Fibroblast of the aortic adventitia (primary cell): ENCODE measurements around the gene NASP. TPM values are rescaled to one million over a fixed set of nuclear protein-coding genes. Genes with fewer than 3 reads are reported as not detected.
A peak's percentile ranks its signal among the peaks of the same experiment; 100 is the strongest.

ENCODE experiments used
- DNase-seq: peaks from one replicate; pipeline ENCODE4 v3.0.0-alpha.2; 2010; ENCODE audit warnings: low read depth
- H3K4me3 ChIP-seq: 2 replicates; pipeline ENCODE4 v1.5.1; 2011; ENCODE audit warnings: low read depth, mild to moderate bottlenecking, control low read depth, low read length, moderate library complexity
- CTCF ChIP-seq: IDR thresholded peaks from 2 replicates; pipeline ENCODE4 v1.5.1; 2011; ENCODE audit warnings: mild to moderate bottlenecking, low read length, control low read depth, inconsistent platforms; ENCODE audit not compliant: insufficient read depth
- total RNA-seq: library from RNA; depleted of rRNA; stranded (reverse); fragments of >200 nt; gene quantifications from 2 replicates; pipeline ENCODE4 v1.2.3, GENCODE V29; 2012; ENCODE audit warnings: low replicate concordance

Gene NASP
- total RNA-seq, 1 donor: 57.1 TPM

GRCh38 chr1:45543581-45544417 is 40.0 kb upstream of the NASP start:
- peak; percentile 20 for DNase-seq
- H3K4me3 ChIP-seq: no peak overlapping the region
- TF ChIP-seq CTCF: no peak

GRCh38 chr1:45544530-45544929 is 39.3 kb upstream of the NASP start:
- no peak for DNase-seq
- H3K4me3 ChIP-seq: no peak overlapping the region
- TF ChIP-seq CTCF: no peak

GRCh38 chr1:45545019-45545493 is 38.8 kb upstream of the NASP start:
- no peak overlapping the region for H3K4me3 ChIP-seq
- DNase-seq: no peak
- TF ChIP-seq CTCF: no peak

GRCh38 chr1:45545553-45546310 is 38.1 kb upstream of the NASP start:
- H3K4me3 ChIP-seq: no peak overlapping the region
- no peak for DNase-seq
- TF ChIP-seq CTCF: no peak

GRCh38 chr1:45550401-45551351 is 33.2 kb upstream of the NASP start, which contains the start of gene AKR1A1:
Gene AKR1A1, plus strand, starts transcription at chr1:45550826. Its CDS starts 10,969 bp downstream, at chr1:45561795.
- peak; percentile 77 for DNase-seq
- peak; percentile 21 for TF ChIP-seq CTCF
- H3K4me3 ChIP-seq: peak within 1 kb of the TSS; percentile 88

GRCh38 chr1:45551684-45552083 is 32.2 kb upstream of the NASP start:
- no peak for TF ChIP-seq CTCF
- DNase-seq: no peak
- H3K4me3 ChIP-seq: peak overlapping the region; percentile 88
